ENCODE results near the gene LRRC18. TPM values are rescaled to one million over a fixed set of nuclear protein-coding genes. Genes with fewer than 3 reads are reported as not detected.

The LRRC18 gene
- total RNA-seq, 2 experiments from 2014 or later: not detected

- no peak for DNase-seq
- no peak for ATAC-seq (ENCODE audit: poor library complexity)
- Histone ChIP-seq H3K27me3 (ENCODE audit: control insufficient read depth in 1 of 2, insufficient read depth in 2 of 2, low read length in 2 of 2) (no peaks in the 10 kb centered on the region), H3K27ac (ENCODE audit: low read depth in 1 of 2, low read length in 2 of 2) (no peak overlapping the region), H3K4me3 (ENCODE audit: low read length) (no peak overlapping the region), H3K36me3 (ENCODE audit: insufficient read depth, low read length) (no peaks in the 10 kb centered on the region), H3K9me3 (ENCODE audit: control insufficient read depth in 1 of 2, insufficient read depth in 1 of 2, low read length in 2 of 2) (peaks cover 0 to 6% of the 10 kb centered on the region in 2 experiments), H3K4me1 (ENCODE audit: insufficient read depth, low read length) (no peaks in the 10 kb centered on the region)
- H3K9me3 Mint-ChIP-seq: no peaks in the 10 kb centered on the region
- H3K36me3 Mint-ChIP-seq (ENCODE audit: low read depth): no peaks in the 10 kb centered on the region
- ChIA-PET CTCF (no interaction called here), POLR2A (no interaction called here)
- H3K4me1 Mint-ChIP-seq (ENCODE audit: low read depth): no peaks in the 10 kb centered on the region
- H3K4me3 Mint-ChIP-seq: no peak overlapping the region
- intact Hi-C loops (cut with DNase I, micrococcal nuclease): no loop called here
- no peaks in the 10 kb centered on the region for H3K27me3 Mint-ChIP-seq
- no peak overlapping the region for H3K27ac Mint-ChIP-seq
- no peak for TF ChIP-seq CTCF (IDR thresholded peaks at IDR 0.05)
Observed at GRCh38 chr10:48926255-48926654, 13.4 kb downstream of the LRRC18 start.

- CTCF ChIA-PET: no interaction called here
- no peak for ATAC-seq (ENCODE audit: poor library complexity)
- Mint-ChIP-seq H3K27me3 (no peaks in the 10 kb centered on the region), H3K4me1 (ENCODE audit: low read depth) (no peaks in the 10 kb centered on the region), H3K4me3 (no peak overlapping the region), H3K27ac (no peak overlapping the region), H3K36me3 (ENCODE audit: low read depth) (no peaks in the 10 kb centered on the region), H3K9me3 (no peaks in the 10 kb centered on the region)
- DNase-seq: no peak
- intact Hi-C loops (cut with DNase I, micrococcal nuclease): no loop called here
- H3K4me1 ChIP-seq (ENCODE audit: insufficient read depth, low read length): no peaks in the 10 kb centered on the region
- TF ChIP-seq CTCF (IDR thresholded peaks at IDR 0.05): no peak
- POLR2A ChIA-PET: no interaction called here
- peaks cover 0 to 6% of the 10 kb centered on the region in 2 experiments for H3K9me3 ChIP-seq (ENCODE audit: control insufficient read depth in 1 of 2, insufficient read depth in 1 of 2, low read length in 2 of 2)
- no peak overlapping the region for H3K27ac ChIP-seq (ENCODE audit: low read depth in 1 of 2, low read length in 2 of 2)
- no peaks in the 10 kb centered on the region for H3K27me3 ChIP-seq (ENCODE audit: control insufficient read depth in 1 of 2, insufficient read depth in 2 of 2, low read length in 2 of 2)
- H3K36me3 ChIP-seq (ENCODE audit: insufficient read depth, low read length): no peaks in the 10 kb centered on the region
- no peak overlapping the region for H3K4me3 ChIP-seq (ENCODE audit: low read length)
Observed at GRCh38 chr10:48924988-48925387, 14.7 kb downstream of the LRRC18 start.

GRCh38 chr10:48923748-48924147, 15.9 kb downstream of the LRRC18 start:
- no peaks in the 10 kb centered on the region for H3K9me3 Mint-ChIP-seq
- intact Hi-C loops (cut with DNase I, micrococcal nuclease): no loop called here
- H3K4me1 Mint-ChIP-seq (ENCODE audit: low read depth): no peaks in the 10 kb centered on the region
- TF ChIP-seq CTCF (IDR thresholded peaks at IDR 0.05): no peak
- no peaks in the 10 kb centered on the region for H3K27me3 Mint-ChIP-seq
- no peak overlapping the region for H3K4me3 Mint-ChIP-seq
- Histone ChIP-seq H3K9me3 (ENCODE audit: control insufficient read depth in 1 of 2, insufficient read depth in 1 of 2, low read length in 2 of 2) (no peaks in the 10 kb centered on the region), H3K36me3 (ENCODE audit: insufficient read depth, low read length) (no peaks in the 10 kb centered on the region), H3K27ac (ENCODE audit: low read depth in 1 of 2, low read length in 2 of 2) (no peak overlapping the region), H3K4me1 (ENCODE audit: insufficient read depth, low read length) (no peaks in the 10 kb centered on the region), H3K27me3 (ENCODE audit: control insufficient read depth in 1 of 2, insufficient read depth in 2 of 2, low read length in 2 of 2) (no peaks in the 10 kb centered on the region), H3K4me3 (ENCODE audit: low read length) (no peak overlapping the region)
- ATAC-seq (ENCODE audit: poor library complexity): no peak
- DNase-seq: no peak
- H3K36me3 Mint-ChIP-seq (ENCODE audit: low read depth): no peaks in the 10 kb centered on the region
- ChIA-PET CTCF (no interaction called here), POLR2A (no interaction called here)
- no peak overlapping the region for H3K27ac Mint-ChIP-seq

Data from CD4-positive, alpha-beta T cell (primary cell).